Neural crest cell (in vitro differentiated cells): ENCODE data around the gene MAP3K19. TPM values are rescaled to one million over a fixed set of nuclear protein-coding genes. Genes with fewer than 3 reads are reported as not detected.

Experiments used
- DNase-seq: peaks from one replicate; pipeline ENCODE4 v3.0.0; 2021; ENCODE audit warnings: low read depth, mixed read lengths, low spot score
- H3K27ac Mint-ChIP-seq: one replicate; pipeline ENCODE4 v1.8.0; 2021; ENCODE audit warnings: mild to moderate bottlenecking, mixed read lengths; ENCODE audit not compliant: unreplicated experiment
- H3K27me3 Mint-ChIP-seq: 2 replicates; pipeline ENCODE4 v1.8.0; 2021; ENCODE audit warnings: low read depth, mild to moderate bottlenecking, mixed read lengths
- H3K36me3 Mint-ChIP-seq: 2 replicates; pipeline ENCODE4 v1.8.0; 2021; ENCODE audit warnings: low read depth, mild to moderate bottlenecking, mixed read lengths
- H3K4me1 Mint-ChIP-seq: 2 replicates; pipeline ENCODE4 v1.8.0; 2021; ENCODE audit warnings: mixed read lengths
- H3K4me3 Mint-ChIP-seq: one replicate; pipeline ENCODE4 v1.8.0; 2021; ENCODE audit warnings: mild to moderate bottlenecking, mixed read lengths
- H3K9me3 Mint-ChIP-seq: 2 replicates; pipeline ENCODE4 v1.8.0; 2021; ENCODE audit warnings: mixed read lengths
- total RNA-seq: library from RNA; stranded (reverse); gene quantifications from 2 replicates; pipeline ENCODE4 v1.2.1, GENCODE V29; 2021
- TF ChIP-seq, protein P1 (sequence below): fragments of 200-600 bp; sonication (generic); conservative IDR thresholded peaks from 2 replicates; pipeline ENCODE4 v1.5.0; 2021; ENCODE audit warnings: antibody characterized with exemption, mild to moderate bottlenecking

The MAP3K19 gene
- total RNA-seq, 1 donor from 2014 or later, result not detected

DNA sequence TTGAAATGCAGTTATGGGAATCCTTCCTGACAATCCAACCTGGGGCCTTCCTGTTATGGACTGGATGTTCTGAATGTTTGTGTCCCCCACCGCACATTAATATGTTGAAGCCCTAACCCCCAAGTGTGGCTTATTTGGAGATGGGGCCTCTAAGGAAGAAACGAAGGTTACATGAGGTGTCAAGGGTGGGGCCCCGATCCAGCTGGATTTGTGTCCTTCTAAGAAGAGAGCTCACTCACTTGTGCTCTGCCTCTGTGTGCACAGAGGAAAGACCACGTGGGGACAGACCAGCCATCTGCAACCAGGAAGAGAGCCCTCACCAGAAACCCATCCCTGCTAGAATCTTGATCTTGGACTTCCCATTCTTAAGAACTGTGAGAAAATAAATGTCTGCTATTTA, 44.4 kb downstream of the MAP3K19 start:
- no peak overlapping the region for H3K27ac Mint-ChIP-seq

DNA sequence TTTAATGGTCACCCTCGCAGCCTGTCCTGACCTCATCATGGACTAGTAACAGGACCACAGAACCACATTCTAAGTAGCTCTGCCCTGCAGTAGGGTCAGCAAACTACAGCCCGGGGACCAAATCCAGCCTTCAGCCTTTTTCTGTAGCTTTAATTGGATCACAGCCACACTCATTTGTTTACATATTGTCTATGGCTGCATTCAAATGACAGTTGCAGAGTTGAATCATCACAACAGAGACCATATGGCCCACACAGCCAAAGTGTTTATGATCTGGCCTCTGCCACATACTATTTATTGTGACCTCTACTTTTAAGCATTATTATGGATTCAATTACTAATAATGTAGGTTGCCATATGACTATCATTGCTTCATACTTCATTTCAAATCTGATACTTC, 47.7 kb downstream of the MAP3K19 start:
- Mint-ChIP-seq H3K4me1 (peaks cover 4% of the 10 kb centered on the region), H3K27me3 (peaks cover 9% of the 10 kb centered on the region), H3K4me3 (no peak overlapping the region), H3K9me3 (no peaks in the 10 kb centered on the region), H3K27ac (no peak overlapping the region), H3K36me3 (no peaks in the 10 kb centered on the region)
- TF ChIP-seq, protein P1, sequence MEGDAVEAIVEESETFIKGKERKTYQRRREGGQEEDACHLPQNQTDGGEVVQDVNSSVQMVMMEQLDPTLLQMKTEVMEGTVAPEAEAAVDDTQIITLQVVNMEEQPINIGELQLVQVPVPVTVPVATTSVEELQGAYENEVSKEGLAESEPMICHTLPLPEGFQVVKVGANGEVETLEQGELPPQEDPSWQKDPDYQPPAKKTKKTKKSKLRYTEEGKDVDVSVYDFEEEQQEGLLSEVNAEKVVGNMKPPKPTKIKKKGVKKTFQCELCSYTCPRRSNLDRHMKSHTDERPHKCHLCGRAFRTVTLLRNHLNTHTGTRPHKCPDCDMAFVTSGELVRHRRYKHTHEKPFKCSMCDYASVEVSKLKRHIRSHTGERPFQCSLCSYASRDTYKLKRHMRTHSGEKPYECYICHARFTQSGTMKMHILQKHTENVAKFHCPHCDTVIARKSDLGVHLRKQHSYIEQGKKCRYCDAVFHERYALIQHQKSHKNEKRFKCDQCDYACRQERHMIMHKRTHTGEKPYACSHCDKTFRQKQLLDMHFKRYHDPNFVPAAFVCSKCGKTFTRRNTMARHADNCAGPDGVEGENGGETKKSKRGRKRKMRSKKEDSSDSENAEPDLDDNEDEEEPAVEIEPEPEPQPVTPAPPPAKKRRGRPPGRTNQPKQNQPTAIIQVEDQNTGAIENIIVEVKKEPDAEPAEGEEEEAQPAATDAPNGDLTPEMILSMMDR, result no peak
- no peak for DNase-seq

More for the DNA sequence above, 44.4 kb downstream of the MAP3K19 start:
- Mint-ChIP-seq H3K9me3 (no peaks in the 10 kb centered on the region), H3K4me1 (peaks cover 4% of the 10 kb centered on the region), H3K27me3 (peaks cover 24% of the 10 kb centered on the region), H3K4me3 (no peak overlapping the region), H3K36me3 (no peaks in the 10 kb centered on the region)
- TF ChIP-seq, protein P1, result no peak
- no peak for DNase-seq

DNA sequence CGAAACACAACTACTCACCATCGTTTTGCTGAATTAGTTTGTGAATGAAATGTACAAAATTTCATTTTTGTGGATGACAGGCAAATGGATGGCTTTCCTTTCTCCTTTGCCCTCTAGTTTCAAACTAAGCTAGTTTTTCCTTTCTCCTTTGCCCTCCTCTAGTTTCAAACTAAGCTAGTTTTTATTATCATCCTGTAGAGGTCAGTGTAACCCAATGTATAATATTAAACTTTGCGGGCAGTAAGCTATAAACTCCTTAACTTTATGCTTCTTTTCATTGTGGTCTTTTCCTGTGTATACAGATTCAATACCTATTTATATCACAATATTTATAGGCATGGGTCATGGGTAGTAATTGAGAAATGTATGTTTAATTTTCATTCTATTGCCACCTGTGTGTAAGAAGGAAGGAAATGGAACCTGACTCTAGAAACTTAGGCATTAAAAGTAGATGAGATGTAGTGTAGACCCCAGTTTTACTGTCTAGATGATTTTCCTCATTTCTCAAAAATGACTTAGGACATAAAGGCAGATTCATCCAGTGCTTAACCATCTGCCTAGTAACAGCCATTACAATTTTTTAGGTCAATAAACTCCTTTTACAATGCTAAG, 58.1 kb downstream of the MAP3K19 start:
- Mint-ChIP-seq H3K4me1 (no peaks in the 10 kb centered on the region), H3K4me3 (no peak overlapping the region), H3K27ac (no peak overlapping the region), H3K27me3 (peaks cover 24% of the 10 kb centered on the region), H3K9me3 (no peaks in the 10 kb centered on the region), H3K36me3 (no peaks in the 10 kb centered on the region)
- no peak for DNase-seq
- TF ChIP-seq, protein P1, result peak; percentile 68

DNA sequence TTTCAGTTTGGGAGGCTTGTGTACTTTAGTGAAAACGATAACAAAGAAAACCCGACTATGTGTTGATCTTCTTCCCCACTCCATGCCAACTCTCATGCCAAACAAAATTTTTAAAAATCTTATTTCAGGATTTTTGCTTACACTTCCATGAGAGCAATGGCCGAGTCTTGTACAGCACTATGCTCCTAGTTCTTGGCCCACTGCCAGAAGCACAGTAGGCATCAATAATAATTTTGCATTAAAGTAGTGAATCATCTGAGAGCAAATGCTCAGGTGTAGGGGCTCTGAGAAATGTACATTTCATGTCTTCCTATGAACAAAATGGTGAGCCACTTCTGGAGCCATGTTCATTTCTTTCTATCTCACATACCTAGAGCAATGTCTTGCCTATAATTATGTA, 62.2 kb downstream of the MAP3K19 start:
- Mint-ChIP-seq H3K36me3 (no peaks in the 10 kb centered on the region), H3K27me3 (peaks cover 24% of the 10 kb centered on the region), H3K27ac (no peak overlapping the region), H3K9me3 (no peaks in the 10 kb centered on the region), H3K4me1 (no peaks in the 10 kb centered on the region), H3K4me3 (no peak overlapping the region)
- TF ChIP-seq, protein P1, result no peak
- no peak for DNase-seq

DNA sequence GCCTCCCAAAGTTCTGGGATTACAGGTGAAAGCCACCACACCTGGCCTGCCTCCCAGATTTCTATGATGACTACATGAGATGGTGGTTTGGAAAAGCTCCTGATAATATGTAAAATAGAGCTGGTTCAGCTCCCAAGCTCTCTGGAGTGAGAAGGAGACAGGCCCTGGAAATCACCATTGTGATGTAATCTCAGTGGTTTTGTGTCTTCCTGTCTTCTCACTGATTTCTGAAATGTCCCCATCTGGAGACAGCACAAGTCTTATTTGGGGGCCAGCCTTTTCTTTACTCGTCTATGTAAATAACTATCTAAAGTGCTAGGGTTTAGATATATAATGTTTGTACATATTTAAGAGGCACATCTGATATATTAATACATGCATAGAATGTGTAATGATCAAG, 64.6 kb downstream of the MAP3K19 start:
- no peak overlapping the region for H3K27ac Mint-ChIP-seq
- H3K9me3 Mint-ChIP-seq, result no peaks in the 10 kb centered on the region
- no peak for DNase-seq
- H3K4me1 Mint-ChIP-seq, result no peaks in the 10 kb centered on the region
- H3K27me3 Mint-ChIP-seq, result peaks cover 18% of the 10 kb centered on the region
- H3K36me3 Mint-ChIP-seq, result no peaks in the 10 kb centered on the region
- H3K4me3 Mint-ChIP-seq, result no peak overlapping the region
- TF ChIP-seq, protein P1, result no peak
